Hepatocyte (in vitro differentiated cells): Measurements from ENCODE around the gene CDH10. TPM values are rescaled to one million over a fixed set of nuclear protein-coding genes. Genes with fewer than 3 reads are reported as not detected.

Source experiments
- DNase-seq: peaks from one replicate; pipeline ENCODE4 v3.0.0-alpha.2; 2016; ENCODE audit warnings: low spot score
- H2AFZ ChIP-seq: fragments of 200-600 bp; sonication (generic); 2 replicates; pipeline ENCODE4 v1.6.0; 2016; ENCODE audit warnings: antibody characterized with exemption, mild to moderate bottlenecking
- H3K27ac ChIP-seq: fragments of 200-600 bp; sonication (generic); 2 replicates; pipeline ENCODE4 v1.5.1; 2016; ENCODE audit warnings: mild to moderate bottlenecking
- H3K27me3 ChIP-seq: fragments of 200-600 bp; sonication (generic); 2 replicates; pipeline ENCODE4 v1.6.1; 2016
- H3K36me3 ChIP-seq: fragments of 200-600 bp; sonication (generic); replicated peaks from 2 replicates; pipeline ENCODE4 v1.5.1; 2016; ENCODE audit warnings: low read depth; ENCODE audit not compliant: insufficient read depth
- H3K4me1 ChIP-seq: fragments of 200-600 bp; sonication (generic); 2 replicates; pipeline ENCODE4 v1.5.1; 2016; ENCODE audit warnings: mild to moderate bottlenecking, moderate library complexity; ENCODE audit not compliant: insufficient read depth
- H3K4me2 ChIP-seq: fragments of 200-600 bp; sonication (generic); 2 replicates; pipeline ENCODE4 v1.6.0; 2016
- H3K4me3 ChIP-seq: fragments of 200-600 bp; sonication (generic); 2 replicates; pipeline ENCODE4 v1.5.1; 2016; ENCODE audit warnings: mild to moderate bottlenecking
- H3K79me2 ChIP-seq: fragments of 200-600 bp; sonication (generic); 2 replicates; pipeline ENCODE4 v1.6.0; 2017; ENCODE audit warnings: mild to moderate bottlenecking
- H3K9me2 ChIP-seq: fragments of 200-600 bp; sonication (generic); replicated peaks from 2 replicates; pipeline ENCODE4 v1.6.0; 2017; ENCODE audit warnings: mild to moderate bottlenecking; ENCODE audit not compliant: insufficient read depth
- H3K9me3 ChIP-seq: fragments of 200-600 bp; sonication (generic); 2 replicates; pipeline ENCODE4 v1.5.1; 2016; ENCODE audit warnings: low read depth, mild to moderate bottlenecking
- H4K20me1 ChIP-seq: fragments of 200-600 bp; sonication (generic); 2 replicates; pipeline ENCODE4 v1.6.0; 2016; ENCODE audit warnings: mild to moderate bottlenecking; ENCODE audit not compliant: insufficient read depth, poor library complexity, severe bottlenecking
- CTCF ChIP-seq: fragments of 200-600 bp; sonication (generic); IDR thresholded peaks from 2 replicates; pipeline ENCODE4 v1.5.1; 2016; ENCODE audit warnings: antibody characterized with exemption, mild to moderate bottlenecking; ENCODE audit not compliant: poor library complexity
- EZH2 ChIP-seq: fragments of 200-600 bp; sonication (generic); IDR thresholded peaks from 2 replicates; pipeline ENCODE4 v1.6.1; 2016; ENCODE audit warnings: antibody characterized with exemption, mild to moderate bottlenecking, borderline replicate concordance
- EZH2phosphoT487 ChIP-seq: fragments of 200-600 bp; sonication (generic); IDR thresholded peaks from one replicate; pipeline ENCODE4 v1.6.1; 2018; ENCODE audit warnings: antibody characterized with exemption, mild to moderate bottlenecking, low read depth, moderate library complexity; ENCODE audit not compliant: unreplicated experiment, severe bottlenecking
- whole genome bisulfite sequencing: methylation state at CpG from one replicate; pipeline ENCODE4 v1.1.6; 2016; ENCODE audit warnings: low lambda C conversion rate; ENCODE audit errors: missing lambda C conversion rate; 5-methylcytosine and 5-hydroxymethylcytosine counted together
- polyA plus RNA-seq: library from polyadenylated mRNA; unstranded; fragments of >200 nt; fragmentation: Nextera tagmentation; extraction: Ambion mirVana; gene quantifications from 2 replicates; pipeline ENCODE4 v1.2.1, GENCODE V29; 2016
- total RNA-seq: library from RNA; depleted of rRNA; stranded (reverse); fragments of >200 nt; gene quantifications from 2 replicates; pipeline ENCODE4 v1.2.3, GENCODE V29; 2014

Gene CDH10
- total and polyA plus RNA-seq, 2 experiments from 2014 or later, result 3.2 to 4.9 TPM

GRCh38 chr5:24635209-24635608, 9.6 kb downstream of the CDH10 start:
- no peak for TF ChIP-seq CTCF
- DNase-seq, result no peak
- Histone ChIP-seq H3K9me2 (no peaks in the 10 kb centered on the region), H4K20me1 (no peaks in the 10 kb centered on the region), H3K4me2 (no peak overlapping the region), H3K4me3 (no peak overlapping the region), H2AFZ (no peak overlapping the region), H3K9me3 (no peaks in the 10 kb centered on the region), H3K27me3 (no peaks in the 10 kb centered on the region), H3K27ac (no peak overlapping the region), H3K4me1 (no peaks in the 10 kb centered on the region), H3K36me3 (no peaks in the 10 kb centered on the region), H3K79me2 (no peaks in the 10 kb centered on the region)
- WGBS, result 63% methylated on average over 5 of the region's 5 CpGs

GRCh38 chr5:24633715-24634325, 11.0 kb downstream of the CDH10 start:
- H3K36me3 ChIP-seq, result no peaks in the 10 kb centered on the region
- H3K27me3 ChIP-seq, result no peaks in the 10 kb centered on the region
- WGBS, result 3% methylated on average over 4 of the region's 4 CpGs
- H3K79me2 ChIP-seq, result no peaks in the 10 kb centered on the region
- TF ChIP-seq EZH2phosphoT487 (no peak), CTCF (peak; percentile 77), EZH2 (no peak)
- no peak overlapping the region for H3K27ac ChIP-seq
- no peaks in the 10 kb centered on the region for H3K9me3 ChIP-seq
- H2AFZ ChIP-seq, result no peak overlapping the region
- H4K20me1 ChIP-seq, result no peaks in the 10 kb centered on the region
- no peak overlapping the region for H3K4me2 ChIP-seq
- H3K4me1 ChIP-seq, result no peaks in the 10 kb centered on the region
- no peak overlapping the region for H3K4me3 ChIP-seq
- no peaks in the 10 kb centered on the region for H3K9me2 ChIP-seq
- DNase-seq, result peak; percentile 75

- Histone ChIP-seq H3K79me2 (no peaks in the 10 kb centered on the region), H4K20me1 (no peaks in the 10 kb centered on the region), H3K9me2 (no peaks in the 10 kb centered on the region), H3K4me1 (no peaks in the 10 kb centered on the region), H3K27ac (no peak overlapping the region), H3K36me3 (no peaks in the 10 kb centered on the region), H3K27me3 (no peaks in the 10 kb centered on the region), H3K4me2 (no peak overlapping the region), H3K9me3 (no peaks in the 10 kb centered on the region), H2AFZ (no peak overlapping the region), H3K4me3 (no peak overlapping the region)
- no peak for DNase-seq
- TF ChIP-seq EZH2phosphoT487 (no peak), CTCF (no peak), EZH2 (no peak)
Measured at GRCh38 chr5:24632353-24632752, 12.4 kb downstream of the CDH10 start.

GRCh38 chr5:24630918-24631317, 13.9 kb downstream of the CDH10 start:
- H4K20me1 ChIP-seq, result no peaks in the 10 kb centered on the region
- no peak overlapping the region for H2AFZ ChIP-seq
- H3K27ac ChIP-seq, result no peak overlapping the region
- H3K27me3 ChIP-seq, result no peaks in the 10 kb centered on the region
- H3K4me2 ChIP-seq, result no peak overlapping the region
- no peaks in the 10 kb centered on the region for H3K79me2 ChIP-seq
- H3K9me2 ChIP-seq, result no peaks in the 10 kb centered on the region
- TF ChIP-seq CTCF (no peak), EZH2phosphoT487 (no peak), EZH2 (no peak)
- H3K4me3 ChIP-seq, result no peak overlapping the region
- no peaks in the 10 kb centered on the region for H3K36me3 ChIP-seq
- DNase-seq, result no peak
- H3K9me3 ChIP-seq, result no peaks in the 10 kb centered on the region
- H3K4me1 ChIP-seq, result no peaks in the 10 kb centered on the region
